Choroid plexus epithelial cell (primary cell): ENCODE data around the gene MYLK4.
A peak's percentile ranks its signal among the peaks of the same experiment; 100 is the strongest.

Experiments
- DNase-seq: peaks from one replicate; pipeline ENCODE4 v3.0.0-alpha.2; 2010; ENCODE audit warnings: low read depth
- H3K4me3 ChIP-seq: 2 replicates; pipeline ENCODE4 v1.5.1; 2011; ENCODE audit warnings: low read depth, mild to moderate bottlenecking, control low read depth, low read length, moderate library complexity
- TF ChIP-seq, protein P1 (sequence below): conservative IDR thresholded peaks from 2 replicates; pipeline ENCODE4 v1.5.1; 2011; ENCODE audit warnings: low read depth, mild to moderate bottlenecking, control low read depth, inconsistent platforms, low read length, moderate library complexity

MYLK4 gene

DNA sequence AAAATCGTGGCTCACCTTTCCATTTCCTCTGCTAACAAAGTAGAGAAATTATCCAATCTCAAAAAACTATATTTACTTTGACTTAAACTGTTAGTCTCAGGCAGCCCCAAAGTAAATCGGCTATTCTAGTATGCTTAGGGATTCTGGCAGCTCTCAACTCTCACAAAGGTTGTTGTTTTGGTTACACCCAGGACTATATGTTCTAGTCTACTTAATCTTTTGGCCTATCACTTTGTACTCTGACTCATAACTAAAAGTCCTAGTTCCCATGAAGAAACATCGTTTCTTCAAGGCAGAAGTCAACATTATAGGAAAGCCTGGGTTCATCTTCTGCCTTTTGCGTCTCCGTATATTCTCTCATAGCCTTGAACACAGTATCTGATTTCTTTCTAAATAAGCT lies 42.3 kb downstream of the MYLK4 start:
- H3K4me3 ChIP-seq = no peak overlapping the region
- TF ChIP-seq, protein P1, sequence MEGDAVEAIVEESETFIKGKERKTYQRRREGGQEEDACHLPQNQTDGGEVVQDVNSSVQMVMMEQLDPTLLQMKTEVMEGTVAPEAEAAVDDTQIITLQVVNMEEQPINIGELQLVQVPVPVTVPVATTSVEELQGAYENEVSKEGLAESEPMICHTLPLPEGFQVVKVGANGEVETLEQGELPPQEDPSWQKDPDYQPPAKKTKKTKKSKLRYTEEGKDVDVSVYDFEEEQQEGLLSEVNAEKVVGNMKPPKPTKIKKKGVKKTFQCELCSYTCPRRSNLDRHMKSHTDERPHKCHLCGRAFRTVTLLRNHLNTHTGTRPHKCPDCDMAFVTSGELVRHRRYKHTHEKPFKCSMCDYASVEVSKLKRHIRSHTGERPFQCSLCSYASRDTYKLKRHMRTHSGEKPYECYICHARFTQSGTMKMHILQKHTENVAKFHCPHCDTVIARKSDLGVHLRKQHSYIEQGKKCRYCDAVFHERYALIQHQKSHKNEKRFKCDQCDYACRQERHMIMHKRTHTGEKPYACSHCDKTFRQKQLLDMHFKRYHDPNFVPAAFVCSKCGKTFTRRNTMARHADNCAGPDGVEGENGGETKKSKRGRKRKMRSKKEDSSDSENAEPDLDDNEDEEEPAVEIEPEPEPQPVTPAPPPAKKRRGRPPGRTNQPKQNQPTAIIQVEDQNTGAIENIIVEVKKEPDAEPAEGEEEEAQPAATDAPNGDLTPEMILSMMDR = no peak
- peak; percentile 76 for DNase-seq

GRCh38 chr6:2706558-2706957 lies 44.2 kb downstream of the MYLK4 start:
- H3K4me3 ChIP-seq = no peak overlapping the region
- no peak for DNase-seq
- TF ChIP-seq, protein P1 = no peak

DNA sequence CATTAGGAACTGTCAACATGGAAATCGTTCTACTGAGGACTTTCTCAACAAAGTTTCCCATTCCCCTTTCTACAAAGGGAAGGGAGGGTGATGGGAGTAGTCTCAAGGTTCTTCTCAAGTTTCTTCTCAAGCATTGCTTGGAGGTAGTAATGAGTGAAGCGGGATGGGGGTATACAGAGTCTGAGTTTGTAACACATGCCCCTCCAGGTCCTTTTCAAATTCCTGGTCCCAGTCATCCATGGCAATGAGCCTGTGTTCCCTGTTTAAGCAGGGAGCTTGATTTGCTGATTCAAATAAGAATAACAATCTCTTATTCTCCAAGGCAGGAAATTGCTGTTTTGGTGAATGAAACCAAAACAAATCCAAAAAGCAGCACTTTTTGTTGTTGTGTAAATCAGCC lies 45.5 kb downstream of the MYLK4 start:
- no peak for DNase-seq
- TF ChIP-seq, protein P1 = no peak
- no peak overlapping the region for H3K4me3 ChIP-seq

- H3K4me3 ChIP-seq = no peak overlapping the region
- TF ChIP-seq, protein P1 = no peak
- no peak for DNase-seq
Observed at GRCh38 chr6:2697291-2697690, 53.4 kb downstream of the MYLK4 start.

DNA sequence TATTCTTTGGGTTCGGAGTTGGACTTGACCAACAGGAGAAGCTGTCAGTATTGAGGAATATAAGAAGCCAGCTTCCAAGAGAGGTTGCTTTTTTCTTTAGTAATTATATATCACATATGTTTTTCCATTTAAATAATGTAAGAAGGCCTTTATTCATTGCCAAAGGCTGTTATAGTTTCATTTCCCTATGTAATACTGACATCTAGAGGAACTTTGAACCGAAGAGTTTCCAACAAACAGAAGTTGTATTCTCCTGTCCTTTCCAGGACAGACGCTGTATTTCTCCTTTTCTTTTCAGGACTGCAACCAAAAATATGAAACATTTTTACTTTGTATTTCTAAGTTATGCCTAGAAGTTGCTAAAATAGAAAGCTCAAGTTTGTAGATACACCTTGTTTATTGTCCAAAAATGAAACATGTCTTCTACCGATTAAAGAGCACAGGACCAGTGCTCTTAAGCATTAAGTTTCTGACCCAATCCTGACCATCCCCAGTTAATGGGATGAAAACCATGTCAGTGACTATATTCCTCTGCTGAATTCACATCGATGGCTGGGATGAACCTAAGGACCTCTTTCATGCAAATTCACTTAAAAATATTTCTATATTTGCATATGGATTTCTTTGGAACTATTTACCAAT lies 55.1 kb downstream of the MYLK4 start:
- no peak overlapping the region for H3K4me3 ChIP-seq
- DNase-seq = peak; percentile 77
- TF ChIP-seq, protein P1 = peak; percentile 46

- DNase-seq = no peak
- TF ChIP-seq, protein P1 = no peak
- no peak overlapping the region for H3K4me3 ChIP-seq
Observed at GRCh38 chr6:2693231-2693630, 57.5 kb downstream of the MYLK4 start.

DNA sequence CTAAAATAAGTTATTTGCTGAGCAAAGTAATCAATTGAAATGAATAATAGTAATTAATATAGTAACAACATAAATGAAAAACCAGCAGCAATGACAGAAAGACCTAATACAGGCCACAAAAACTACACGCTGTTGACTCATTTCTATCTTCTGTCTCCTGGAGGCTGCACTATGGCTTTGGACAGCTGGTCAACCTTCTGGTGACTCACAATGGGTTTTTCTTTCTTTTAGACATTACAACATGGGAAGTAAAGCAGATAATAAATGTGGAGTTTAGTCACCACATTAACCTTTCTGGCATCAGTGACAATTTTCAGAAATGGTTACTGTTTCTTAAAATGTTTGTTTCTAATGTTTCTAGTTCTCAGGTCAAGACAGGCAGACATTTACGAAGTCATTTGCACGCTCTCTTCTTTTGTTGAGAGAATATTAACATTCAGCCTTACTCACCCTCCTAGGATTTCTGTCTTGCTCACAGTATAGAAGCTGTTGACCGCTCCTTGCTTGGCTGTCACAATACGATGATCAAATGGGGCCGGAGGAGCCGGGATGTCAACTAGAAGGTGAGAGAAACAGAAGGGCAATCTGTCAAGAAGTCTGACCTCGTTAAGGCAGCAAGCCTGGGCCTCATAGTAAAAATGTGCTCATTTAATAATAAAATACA lies 62.2 kb downstream of the MYLK4 start:
- DNase-seq = peak; percentile 85
- TF ChIP-seq, protein P1 = no peak
- H3K4me3 ChIP-seq = no peak overlapping the region
